Natural killer cell treated with Interleukin-12 subunit alpha and Interleukin-12 subunit beta and Interleukin-15 and Interleukin-18, amount 100 ng/mL, for 72 hours (primary cell): ENCODE data around the gene GDPD1. TPM values are rescaled to one million over a fixed set of nuclear protein-coding genes. Genes with fewer than 3 reads are reported as not detected.
A peak's percentile ranks its signal among the peaks of the same experiment; 100 is the strongest.
"Not testable (repeated sequence)": the region's sequence is repeated elsewhere in the genome, so short reads cannot be mapped to it uniquely, and the experiment has no call there.

ENCODE experiments used
- ATAC-seq, 2 donors: fragments of 150-1000 bp; cut with Tn5 transposase in 1 of 2; sonication (Bioruptor Pico), chemical (Tn5 transposase) in 1 of 2; 2 replicates each; pipeline ENCODE4 v1.10.0; 2021
- DNase-seq: peaks from one replicate; pipeline ENCODE4 v3.0.0; 2022; ENCODE audit warnings: low spot score
- H3K27ac Mint-ChIP-seq, 2 donors: 1 replicate in 1 of 2; 2 replicates in 1 of 2; pipeline ENCODE4 v1.8.0; 2022; ENCODE audit warnings: mixed read lengths in 2 of 2, mild to moderate bottlenecking in 1 of 2, moderate library complexity in 1 of 2
- H3K27me3 Mint-ChIP-seq, 2 donors: 1 replicate in 1 of 2; 2 replicates in 1 of 2; pipeline ENCODE4 v1.8.0; 2022; ENCODE audit warnings: mixed read lengths in 2 of 2
- H3K36me3 Mint-ChIP-seq: one replicate; pipeline ENCODE4 v1.8.0; 2022; ENCODE audit warnings: mixed read lengths
- H3K4me1 Mint-ChIP-seq, 2 donors: 1 replicate in 1 of 2; 2 replicates in 1 of 2; pipeline ENCODE4 v1.8.0; 2022; ENCODE audit warnings: low read depth in 2 of 2, mixed read lengths in 2 of 2, mild to moderate bottlenecking in 1 of 2
- H3K4me3 Mint-ChIP-seq: one replicate; pipeline ENCODE4 v1.8.0; 2022; ENCODE audit warnings: mixed read lengths
- H3K9me3 Mint-ChIP-seq: 2 replicates; pipeline ENCODE4 v1.8.0; 2022; ENCODE audit warnings: mixed read lengths
- total RNA-seq, 2 donors: library from RNA; stranded (reverse); gene quantifications; one replicate each; pipeline ENCODE4 v1.2.3, GENCODE V29; 2022

GDPD1 gene
- total RNA-seq, 2 donors from 2014 or later, result 1.4 to 1.7 TPM

GRCh38 chr17:59311051-59311468 is 90.7 kb downstream of the GDPD1 start:
- ATAC-seq (peak; percentile 82 to 83), DNase-seq (peak; percentile 62)
- Mint-ChIP-seq H3K27me3 (peaks cover 0 to 2% of the 10 kb centered on the region in 2 donors), H3K9me3 (no peaks in the 10 kb centered on the region), H3K27ac (peak overlapping the region in 1 of 2 donors; percentile 10), H3K36me3 (no peaks in the 10 kb centered on the region), H3K4me1 (peaks cover 2 to 6% of the 10 kb centered on the region in 2 donors), H3K4me3 (no peak overlapping the region)

- not testable (repeated sequence) for H3K27me3 Mint-ChIP-seq, H3K36me3 Mint-ChIP-seq, H3K4me3 Mint-ChIP-seq, ATAC-seq, H3K27ac Mint-ChIP-seq, H3K4me1 Mint-ChIP-seq, H3K9me3 Mint-ChIP-seq, DNase-seq
Observed at GRCh38 chr17:59311521-59311920, 91.2 kb downstream of the GDPD1 start.

GRCh38 chr17:59315866-59316265 is 95.6 kb downstream of the GDPD1 start:
- H3K27me3 Mint-ChIP-seq, result peaks cover 0 to under 1% of the 10 kb centered on the region in 2 donors
- DNase-seq (no peak), ATAC-seq (no peak)
- H3K4me3 Mint-ChIP-seq, result no peak overlapping the region
- H3K27ac Mint-ChIP-seq, result no peak overlapping the region
- H3K4me1 Mint-ChIP-seq, result peaks cover 1 to 4% of the 10 kb centered on the region in 2 donors
- H3K9me3 Mint-ChIP-seq, result no peaks in the 10 kb centered on the region
- H3K36me3 Mint-ChIP-seq, result no peaks in the 10 kb centered on the region

Other genes with a start within 250 kb of the GDPD1 start
- 10 to 100 TPM; 20.8 to 46.3 TPM for gene TRIM37, start 113.6 kb upstream of the GDPD1 start, total RNA-seq
- gene SKA2, start 65.3 kb upstream of the GDPD1 start, total RNA-seq, result 10 to 100 TPM; 61.7 to 64.0 TPM
- gene PRR11, start 64.8 kb upstream of the GDPD1 start, total RNA-seq, result 10 to 100 TPM; 34.8 to 55.5 TPM
- 10 to 100 TPM; 16.2 to 22.0 TPM for gene SMG8, start 10.5 kb upstream of the GDPD1 start, total RNA-seq
- 1 to 10 TPM; 3.1 to 5.4 TPM for gene YPEL2, start 111.1 kb downstream of the GDPD1 start, total RNA-seq